H9 (cell line): Measurements from ENCODE around the gene IP6K3. TPM values are rescaled to one million over a fixed set of nuclear protein-coding genes. Genes with fewer than 3 reads are reported as not detected.

Experiments used
- DNase-seq: peaks from one replicate; pipeline ENCODE4 v3.0.0-alpha.2; 2017
- H2AFZ ChIP-seq: one replicate; pipeline ENCODE4 v1.6.1; 2013; ENCODE audit warnings: mild to moderate bottlenecking, low read length, control low read depth, moderate library complexity
- H2AK5ac ChIP-seq: 2 replicates; pipeline ENCODE4 v1.6.1; 2013; ENCODE audit warnings: low read length, control low read depth, mixed read lengths; ENCODE audit not compliant: insufficient read length
- H2BK120ac ChIP-seq: one replicate; pipeline ENCODE4 v1.6.1; 2013; ENCODE audit warnings: low read depth, mild to moderate bottlenecking, low read length, control low read depth, inconsistent platforms; ENCODE audit not compliant: poor library complexity, severe bottlenecking
- H2BK12ac ChIP-seq: 2 replicates; pipeline ENCODE4 v1.6.1; 2013; ENCODE audit warnings: low read length, control low read depth, mixed read lengths, low read depth; ENCODE audit not compliant: insufficient read length
- H2BK15ac ChIP-seq: 2 replicates; pipeline ENCODE4 v1.6.1; 2013; ENCODE audit warnings: low read depth, low read length, control low read depth
- H2BK20ac ChIP-seq: one replicate; pipeline ENCODE4 v1.6.1; 2013; ENCODE audit warnings: low read depth, mild to moderate bottlenecking, low read length, control low read depth, inconsistent platforms; ENCODE audit not compliant: poor library complexity, severe bottlenecking
- H2BK5ac ChIP-seq: 2 replicates; pipeline ENCODE4 v1.6.1; 2013; ENCODE audit warnings: low read length, control low read depth, mixed read lengths; ENCODE audit not compliant: insufficient read length
- H3K14ac ChIP-seq: 2 replicates; pipeline ENCODE4 v1.6.1; 2013; ENCODE audit warnings: low read length, control low read depth; ENCODE audit not compliant: insufficient read depth
- H3K18ac ChIP-seq: 2 replicates; pipeline ENCODE4 v1.6.1; 2013; ENCODE audit warnings: low read depth, mild to moderate bottlenecking, mixed read lengths, low read length, control low read depth; ENCODE audit not compliant: insufficient read length
- H3K23ac ChIP-seq: 2 replicates; pipeline ENCODE4 v1.6.1; 2013; ENCODE audit warnings: low read length, control low read depth, mixed read lengths, low read depth; ENCODE audit not compliant: insufficient read length
- H3K23me2 ChIP-seq: 2 replicates; pipeline ENCODE4 v1.6.1; 2013; ENCODE audit warnings: low read depth, mild to moderate bottlenecking, mixed read lengths, low read length, control low read depth; ENCODE audit not compliant: insufficient read length, poor library complexity, severe bottlenecking
- H3K27ac ChIP-seq: 2 replicates; pipeline ENCODE4 v1.5.1; 2013; ENCODE audit warnings: low read length, control low read depth, mixed read lengths, low read depth; ENCODE audit not compliant: insufficient read length
- H3K27me3 ChIP-seq: 2 replicates; pipeline ENCODE4 v1.6.1; 2013; ENCODE audit warnings: low read length, control low read depth, inconsistent platforms; ENCODE audit not compliant: insufficient read depth
- H3K4ac ChIP-seq: 2 replicates; pipeline ENCODE4 v1.6.1; 2013; ENCODE audit warnings: low read depth, mild to moderate bottlenecking, control low read depth, inconsistent platforms, low read length, moderate library complexity
- H3K4me1 ChIP-seq: 2 replicates; pipeline ENCODE4 v1.6.1; 2013; ENCODE audit warnings: low read length, control low read depth, inconsistent platforms; ENCODE audit not compliant: insufficient read depth
- H3K4me2 ChIP-seq: 2 replicates; pipeline ENCODE4 v1.6.1; 2013; ENCODE audit warnings: low read length, control low read depth, mixed read lengths; ENCODE audit not compliant: insufficient read length, insufficient read depth
- H3K56ac ChIP-seq: 2 replicates; pipeline ENCODE4 v1.6.1; 2013; ENCODE audit warnings: low read depth, mild to moderate bottlenecking, mixed read lengths, low read length, control low read depth; ENCODE audit not compliant: insufficient read length
- H3K79me1 ChIP-seq: 2 replicates; pipeline ENCODE4 v1.6.1; 2013; ENCODE audit warnings: low read depth, mild to moderate bottlenecking, moderate library complexity, low read length, control low read depth, inconsistent platforms; ENCODE audit not compliant: insufficient read depth, poor library complexity, severe bottlenecking
- H3K79me2 ChIP-seq: 2 replicates; pipeline ENCODE4 v1.6.1; 2013; ENCODE audit warnings: low read length, control low read depth, inconsistent platforms; ENCODE audit not compliant: insufficient read depth
- H3K9ac ChIP-seq: 2 replicates; pipeline ENCODE4 v1.6.1; 2013; ENCODE audit warnings: low read length, control low read depth, mixed read lengths; ENCODE audit not compliant: insufficient read length; ENCODE audit errors: extremely low read depth
- H3K9me3 ChIP-seq: one replicate; pipeline ENCODE4 v1.6.1; 2013; ENCODE audit warnings: low read depth, low read length, inconsistent platforms; ENCODE audit not compliant: control insufficient read depth
- H3T11ph ChIP-seq: one replicate; pipeline ENCODE4 v1.6.1; 2013; ENCODE audit warnings: mild to moderate bottlenecking, low read length, control low read depth, inconsistent platforms
- H4K20me1 ChIP-seq: one replicate; pipeline ENCODE4 v1.6.1; 2013; ENCODE audit not compliant: control insufficient read depth, insufficient read length, insufficient read depth
- H4K5ac ChIP-seq: 2 replicates; pipeline ENCODE4 v1.6.1; 2013; ENCODE audit warnings: low read depth, mild to moderate bottlenecking, mixed read lengths, low read length, control low read depth; ENCODE audit not compliant: insufficient read length
- H4K8ac ChIP-seq: replicated peaks from 2 replicates; pipeline ENCODE4 v1.6.1; 2013; ENCODE audit warnings: low read length, control low read depth, mixed read lengths, low read depth; ENCODE audit not compliant: insufficient read length
- H4K91ac ChIP-seq: 2 replicates; pipeline ENCODE4 v1.6.1; 2013; ENCODE audit warnings: low read depth, mild to moderate bottlenecking, moderate library complexity, mixed read lengths, low read length, control low read depth; ENCODE audit not compliant: insufficient read length
- H3K27ac Mint-ChIP-seq, 3 experiments: 2 replicates in 2 of 3; 3 replicates in 1 of 3; pipeline ENCODE4 v1.8.0; 2020 to 2021; ENCODE audit warnings: mixed read lengths in 3 of 3, mild to moderate bottlenecking in 1 of 3, moderate library complexity in 1 of 3
- H3K27me3 Mint-ChIP-seq: 2 replicates; pipeline ENCODE4 v1.8.0; 2021; ENCODE audit warnings: low read depth, mild to moderate bottlenecking, moderate library complexity, mixed read lengths
- H3K36me3 Mint-ChIP-seq, 3 experiments: 2 replicates in 2 of 3; 3 replicates in 1 of 3; pipeline ENCODE4 v1.8.0; 2020 to 2021; ENCODE audit warnings: low read depth in 3 of 3, mixed read lengths in 3 of 3; ENCODE audit not compliant: insufficient read depth in 1 of 3
- H3K4me1 Mint-ChIP-seq, 2 experiments: 2 replicates each; pipeline ENCODE4 v1.8.0; 2020; ENCODE audit warnings: mixed read lengths in 2 of 2
- H3K4me3 Mint-ChIP-seq, 2 experiments: 2 replicates in 1 of 2; 3 replicates in 1 of 2; pipeline ENCODE4 v1.8.0; 2020 to 2021; ENCODE audit warnings: mild to moderate bottlenecking in 2 of 2, mixed read lengths in 2 of 2, moderate library complexity in 1 of 2
- H3K9me3 Mint-ChIP-seq, 2 experiments: 2 replicates in 1 of 2; 3 replicates in 1 of 2; pipeline ENCODE4 v1.8.0; 2020; ENCODE audit warnings: mild to moderate bottlenecking in 2 of 2, mixed read lengths in 2 of 2, moderate library complexity in 1 of 2
- CTCF ChIP-seq: fragments of 200-600 bp; sonication (generic); conservative IDR thresholded peaks from 3 replicates; pipeline ENCODE4 v1.8.0; 2021; ENCODE audit warnings: antibody characterized with exemption, mild to moderate bottlenecking
- WGBS: extraction: QIAGEN DNeasy Blood & Tissue Kit; methylation state at CpG from one replicate; pipeline ENCODE4 v1.1.7; 2013; ENCODE audit warnings: missing lambda C conversion rate, low lambda C conversion rate, mixed read lengths; ENCODE audit not compliant: insufficient read length; ENCODE audit errors: extremely low coverage; 5-methylcytosine and 5-hydroxymethylcytosine counted together
- total RNA-seq: library from RNA; stranded (reverse); gene quantifications from 2 replicates; pipeline ENCODE4 v1.2.1, GENCODE V29; 2021

Gene IP6K3
- total RNA-seq, 1 experiment from 2014 or later, result 0.46 TPM

GRCh38 chr6:33711140-33712129, 35.3 kb downstream of the IP6K3 start, which contains the start of gene UQCC2:
Gene UQCC2 (minus strand): TSS chr6:33711700. CDS start chr6:33711686, 14 bp downstream.
- Histone ChIP-seq H3K27ac (peak within 1 kb of the TSS; percentile 9), H3K9ac (peak within 1 kb of the TSS; percentile 92), H2BK20ac (no peak within 1 kb of the TSS), H2AFZ (peak within 1 kb of the TSS; percentile 76), H2BK15ac (no peak within 1 kb of the TSS), H3K27me3 (no peaks in the 10 kb centered on the region), H2BK120ac (no peak within 1 kb of the TSS), H3K9me3 (no peaks in the 10 kb centered on the region), H4K5ac (no peak within 1 kb of the TSS), H2AK5ac (no peak within 1 kb of the TSS), H3K4me2 (peak within 1 kb of the TSS; percentile 57), H3K4me1 (peaks cover 10% of the 10 kb centered on the region; the same call in 1 of the 2 replicates), H3K4ac (no peak within 1 kb of the TSS), H3K14ac (peak within 1 kb of the TSS; percentile 91), H4K8ac (no peak within 1 kb of the TSS), H4K91ac (no peak within 1 kb of the TSS), H3K79me1 (peaks cover 7% of the 10 kb centered on the region), H2BK5ac (no peak within 1 kb of the TSS), H3T11ph (no peak within 1 kb of the TSS), H3K56ac (no peak within 1 kb of the TSS), H3K18ac (peak within 1 kb of the TSS; percentile 94), H3K23me2 (peaks cover 5% of the 10 kb centered on the region), H2BK12ac (no peak within 1 kb of the TSS), H4K20me1 (no peaks in the 10 kb centered on the region), H3K23ac (no peak within 1 kb of the TSS), H3K79me2 (peaks cover 2% of the 10 kb centered on the region; the same call in 1 of the 2 replicates)
- WGBS, result no CpG with 5 or more reads among the region's 73 CpGs
- DNase-seq, result peak; percentile 97
- Mint-ChIP-seq H3K36me3 (peaks cover 18 to 40% (median 40%) of the 10 kb centered on the region in 3 experiments; a peak in 6 of 7 replicates), H3K27ac (peak within 1 kb of the TSS; percentile 96 to 100 (median 98)), H3K4me1 (peaks cover 30 to 43% of the 10 kb centered on the region in 2 experiments), H3K4me3 (peak within 1 kb of the TSS; percentile 89 to 92), H3K27me3 (no peaks in the 10 kb centered on the region; the same call in none of the 2 replicates), H3K9me3 (no peaks in the 10 kb centered on the region)
- peak; percentile 71 for TF ChIP-seq CTCF
